ENCODE measurements around the gene RNPEPL1.

The RNPEPL1 gene

DNA sequence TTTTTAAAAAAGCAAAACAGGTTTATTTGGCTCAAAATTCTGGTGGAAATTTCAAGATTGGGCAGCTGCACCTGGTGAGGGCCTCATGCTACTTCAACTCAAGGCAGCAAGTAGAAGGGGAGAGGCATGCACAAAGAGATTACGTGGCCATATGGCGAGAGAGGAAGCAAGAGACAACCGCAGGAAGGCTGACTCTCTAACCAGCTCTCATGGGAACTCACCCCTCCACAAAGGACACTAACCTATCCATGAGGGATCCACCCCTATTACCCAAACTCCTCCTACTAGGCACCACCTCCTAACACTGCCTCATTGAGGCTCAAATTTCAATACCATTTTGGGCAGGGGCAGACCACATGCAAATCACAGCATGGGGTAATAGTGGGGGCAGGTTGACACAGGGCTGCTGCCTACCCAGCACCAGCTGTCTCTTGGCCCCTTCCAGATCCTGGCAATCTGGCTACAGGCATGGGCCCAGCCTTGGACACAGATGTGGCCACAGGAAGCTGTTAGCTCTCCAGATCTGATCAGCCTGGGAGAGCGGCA lies 16.3 kb downstream of the RNPEPL1 start:
- no CpG with 5 or more reads among the region's 4 CpGs for WGBS (ENCODE audit: extremely low coverage, insufficient coverage, low lambda C conversion rate)
- peak; percentile 78 for DNase-seq

DNA sequence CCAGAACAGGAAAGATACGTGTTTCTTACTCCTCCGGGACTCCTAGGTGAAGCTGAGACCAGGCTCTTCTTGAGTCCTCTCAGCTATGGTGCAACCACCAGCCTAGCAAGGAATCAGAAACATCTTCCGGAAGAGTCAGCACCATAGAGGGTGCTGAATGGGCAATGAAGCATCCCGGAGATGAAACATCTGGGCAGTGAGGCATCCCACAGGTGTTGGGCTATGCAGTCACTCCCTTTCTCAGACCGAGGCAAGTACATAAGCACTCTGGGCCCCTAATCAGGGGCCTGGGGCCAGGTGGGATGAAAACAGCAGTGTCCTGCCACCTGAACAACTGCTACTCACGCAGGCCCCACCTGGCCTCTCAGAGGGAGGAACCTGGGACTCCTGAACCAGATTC lies 16.8 kb downstream of the RNPEPL1 start:
- Histone ChIP-seq H3K79me2 (ENCODE audit: control insufficient read depth, insufficient read depth, low read length) (peaks cover 27% of the 10 kb centered on the region), H3K56ac (ENCODE audit: low read length) (no peak overlapping the region), H3K36me3 (ENCODE audit: control insufficient read depth, insufficient read depth, low read length) (no peaks in the 10 kb centered on the region), H3K27ac (ENCODE audit: low read depth, low read length) (no peak overlapping the region), H4K8ac (ENCODE audit: low read depth, low read length) (no peak overlapping the region), H3K4me3 (ENCODE audit: low read length) (no peak overlapping the region), H2BK5ac (ENCODE audit: low read length) (no peak overlapping the region), H3K79me1 (ENCODE audit: low read length) (peaks cover 31% of the 10 kb centered on the region), H3K23ac (ENCODE audit: low read length) (no peak overlapping the region), H2BK120ac (ENCODE audit: low read depth, low read length) (no peak overlapping the region), H2BK15ac (replicated peaks; ENCODE audit: low read depth) (no peak overlapping the region), H3K9ac (ENCODE audit: low read length) (peak overlapping the region; percentile 94), H3K18ac (ENCODE audit: low read length) (no peak overlapping the region), H3K4me1 (ENCODE audit: control insufficient read depth, low read depth, low read length) (peaks cover 12% of the 10 kb centered on the region), H3K4ac (ENCODE audit: low read depth, low read length) (no peak overlapping the region), H4K5ac (ENCODE audit: low read length) (no peak overlapping the region), H3K4me2 (ENCODE audit: low read length) (peak overlapping the region; percentile 32), H3K27me3 (ENCODE audit: insufficient read depth, low read length, poor library complexity) (no peaks in the 10 kb centered on the region), H2AK5ac (ENCODE audit: low read length) (no peak overlapping the region)
- DNase-seq = no peak
- WGBS (ENCODE audit: extremely low coverage, insufficient coverage, low lambda C conversion rate) = no CpG with 5 or more reads among the region's 6 CpGs

More for the DNA sequence above, 16.3 kb downstream of the RNPEPL1 start:
- Histone ChIP-seq H2AK5ac (ENCODE audit: low read length) (no peak overlapping the region), H3K27me3 (ENCODE audit: insufficient read depth, low read length, poor library complexity) (no peaks in the 10 kb centered on the region), H3K27ac (ENCODE audit: low read depth, low read length) (no peak overlapping the region), H3K23ac (ENCODE audit: low read length) (no peak overlapping the region), H4K5ac (ENCODE audit: low read length) (no peak overlapping the region), H3K18ac (ENCODE audit: low read length) (no peak overlapping the region), H3K56ac (ENCODE audit: low read length) (no peak overlapping the region), H3K9ac (ENCODE audit: low read length) (no peak overlapping the region), H3K4me1 (ENCODE audit: control insufficient read depth, low read depth, low read length) (peaks cover 12% of the 10 kb centered on the region), H3K4me2 (ENCODE audit: low read length) (no peak overlapping the region), H3K4ac (ENCODE audit: low read depth, low read length) (no peak overlapping the region), H4K8ac (ENCODE audit: low read depth, low read length) (no peak overlapping the region), H3K79me1 (ENCODE audit: low read length) (peaks cover 31% of the 10 kb centered on the region), H3K36me3 (ENCODE audit: control insufficient read depth, insufficient read depth, low read length) (no peaks in the 10 kb centered on the region), H3K79me2 (ENCODE audit: control insufficient read depth, insufficient read depth, low read length) (peaks cover 27% of the 10 kb centered on the region), H2BK120ac (ENCODE audit: low read depth, low read length) (no peak overlapping the region), H3K4me3 (ENCODE audit: low read length) (no peak overlapping the region), H2BK5ac (ENCODE audit: low read length) (no peak overlapping the region), H2BK15ac (replicated peaks; ENCODE audit: low read depth) (no peak overlapping the region)

DNA sequence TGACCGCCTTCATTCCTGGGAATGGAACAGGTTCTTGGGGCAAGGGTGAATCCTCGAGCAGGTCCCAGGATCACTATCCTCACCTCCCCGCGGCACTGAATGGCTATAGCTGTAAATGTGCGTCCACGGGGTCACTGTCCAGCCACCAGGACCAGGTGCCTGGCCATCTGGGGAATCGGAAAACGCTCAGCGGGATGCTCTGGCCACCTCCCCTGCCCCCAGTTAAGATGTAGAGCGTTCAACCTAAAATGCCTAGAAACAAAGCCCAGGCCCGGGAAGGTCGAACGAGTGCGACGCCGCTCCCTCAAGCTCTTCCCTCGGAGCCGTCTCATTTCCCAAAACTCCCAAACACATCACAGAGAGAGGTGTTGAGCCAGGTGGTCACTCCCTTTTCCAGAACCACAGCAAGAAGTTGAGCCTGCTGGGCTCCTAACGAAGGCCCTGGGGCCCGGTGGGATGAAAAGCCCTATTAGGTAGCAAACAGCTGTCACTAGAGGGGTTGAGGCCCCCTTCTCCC lies 17.5 kb downstream of the RNPEPL1 start:
- Histone ChIP-seq H3K36me3 (ENCODE audit: control insufficient read depth, insufficient read depth, low read length) (no peaks in the 10 kb centered on the region), H2AK5ac (ENCODE audit: low read length) (no peak overlapping the region), H3K4ac (ENCODE audit: low read depth, low read length) (peak overlapping the region; percentile 26), H3K4me3 (ENCODE audit: low read length) (peak overlapping the region; percentile 70), H3K27me3 (ENCODE audit: insufficient read depth, low read length, poor library complexity) (no peaks in the 10 kb centered on the region), H2BK5ac (ENCODE audit: low read length) (no peak overlapping the region), H3K9ac (ENCODE audit: low read length) (peak overlapping the region; percentile 94), H3K4me2 (ENCODE audit: low read length) (peak overlapping the region; percentile 32), H4K5ac (ENCODE audit: low read length) (no peak overlapping the region), H2BK15ac (replicated peaks; ENCODE audit: low read depth) (no peak overlapping the region), H3K18ac (ENCODE audit: low read length) (no peak overlapping the region), H3K23ac (ENCODE audit: low read length) (no peak overlapping the region), H3K56ac (ENCODE audit: low read length) (peak overlapping the region; percentile 92), H3K27ac (ENCODE audit: low read depth, low read length) (no peak overlapping the region), H3K79me1 (ENCODE audit: low read length) (peaks cover 31% of the 10 kb centered on the region), H3K79me2 (ENCODE audit: control insufficient read depth, insufficient read depth, low read length) (peaks cover 27% of the 10 kb centered on the region), H3K4me1 (ENCODE audit: control insufficient read depth, low read depth, low read length) (peaks cover 12% of the 10 kb centered on the region), H2BK120ac (ENCODE audit: low read depth, low read length) (no peak overlapping the region), H4K8ac (ENCODE audit: low read depth, low read length) (no peak overlapping the region)
- DNase-seq = no peak
- no CpG with 5 or more reads among the region's 20 CpGs for WGBS (ENCODE audit: extremely low coverage, insufficient coverage, low lambda C conversion rate)

DNA sequence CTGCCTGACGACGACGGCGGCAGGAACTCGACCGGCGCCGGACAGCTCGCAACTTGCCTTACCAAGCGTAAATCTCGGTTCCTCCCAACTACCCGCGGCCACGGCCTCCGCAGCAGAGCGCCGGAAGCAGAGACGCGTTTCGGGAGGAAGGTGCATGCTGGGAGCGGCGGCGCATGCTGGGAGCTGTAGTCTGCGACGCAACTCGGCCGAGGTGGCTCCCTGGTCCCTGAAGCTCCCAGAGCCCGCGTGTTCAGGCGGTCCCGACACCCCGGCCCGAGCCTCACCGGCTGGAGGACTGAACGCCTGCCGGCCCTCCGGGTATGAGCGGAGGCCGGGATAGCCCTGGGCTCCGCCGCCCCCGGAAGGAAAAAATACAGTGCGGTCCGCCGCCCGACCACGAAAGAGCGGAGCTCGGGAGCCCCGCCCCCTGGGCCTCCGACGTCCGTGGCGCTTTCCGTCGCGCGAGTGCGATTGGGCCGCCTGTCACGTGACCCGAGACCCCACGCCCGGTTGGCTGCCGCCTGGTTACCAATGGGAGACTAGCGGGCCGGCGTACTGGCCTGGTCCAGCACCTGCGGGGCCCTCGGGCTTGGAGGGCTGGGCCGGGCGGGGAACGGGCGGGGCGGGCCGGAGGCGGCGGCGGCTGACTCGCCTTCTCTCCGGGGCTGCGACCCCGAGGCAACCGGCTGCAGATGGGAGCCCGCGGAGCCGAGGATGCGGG lies 18.1 kb downstream of the RNPEPL1 start, which contains the start of gene CAPN10:
Gene CAPN10 (plus strand): TSS at position 537 of the 721 bp plus-strand sequence. CDS start 178 bp downstream, at position 715.
- Histone ChIP-seq H4K8ac (ENCODE audit: low read depth, low read length) (no peak within 1 kb of the TSS), H3K18ac (ENCODE audit: low read length) (peak within 1 kb of the TSS; percentile 81), H3K4me1 (ENCODE audit: control insufficient read depth, low read depth, low read length) (peaks cover 12% of the 10 kb centered on the region), H3K23ac (ENCODE audit: low read length) (no peak within 1 kb of the TSS), H3K27me3 (ENCODE audit: insufficient read depth, low read length, poor library complexity) (no peaks in the 10 kb centered on the region), H2BK15ac (replicated peaks; ENCODE audit: low read depth) (no peak within 1 kb of the TSS), H2BK120ac (ENCODE audit: low read depth, low read length) (no peak within 1 kb of the TSS), H3K4me3 (ENCODE audit: low read length) (peak within 1 kb of the TSS; percentile 78), H2BK5ac (ENCODE audit: low read length) (no peak within 1 kb of the TSS), H3K4ac (ENCODE audit: low read depth, low read length) (peak within 1 kb of the TSS; percentile 78), H3K79me2 (ENCODE audit: control insufficient read depth, insufficient read depth, low read length) (peaks cover 27% of the 10 kb centered on the region), H3K36me3 (ENCODE audit: control insufficient read depth, insufficient read depth, low read length) (no peaks in the 10 kb centered on the region), H4K5ac (ENCODE audit: low read length) (no peak within 1 kb of the TSS), H3K27ac (ENCODE audit: low read depth, low read length) (peak within 1 kb of the TSS; percentile 58), H3K79me1 (ENCODE audit: low read length) (peaks cover 32% of the 10 kb centered on the region), H3K4me2 (ENCODE audit: low read length) (peak within 1 kb of the TSS; percentile 74), H3K9ac (ENCODE audit: low read length) (peak within 1 kb of the TSS; percentile 94), H2AK5ac (ENCODE audit: low read length) (no peak within 1 kb of the TSS), H3K56ac (ENCODE audit: low read length) (peak within 1 kb of the TSS; percentile 92)
- peak; percentile 97 for DNase-seq
- no CpG with 5 or more reads among the region's 88 CpGs for WGBS (ENCODE audit: extremely low coverage, insufficient coverage, low lambda C conversion rate)

DNA sequence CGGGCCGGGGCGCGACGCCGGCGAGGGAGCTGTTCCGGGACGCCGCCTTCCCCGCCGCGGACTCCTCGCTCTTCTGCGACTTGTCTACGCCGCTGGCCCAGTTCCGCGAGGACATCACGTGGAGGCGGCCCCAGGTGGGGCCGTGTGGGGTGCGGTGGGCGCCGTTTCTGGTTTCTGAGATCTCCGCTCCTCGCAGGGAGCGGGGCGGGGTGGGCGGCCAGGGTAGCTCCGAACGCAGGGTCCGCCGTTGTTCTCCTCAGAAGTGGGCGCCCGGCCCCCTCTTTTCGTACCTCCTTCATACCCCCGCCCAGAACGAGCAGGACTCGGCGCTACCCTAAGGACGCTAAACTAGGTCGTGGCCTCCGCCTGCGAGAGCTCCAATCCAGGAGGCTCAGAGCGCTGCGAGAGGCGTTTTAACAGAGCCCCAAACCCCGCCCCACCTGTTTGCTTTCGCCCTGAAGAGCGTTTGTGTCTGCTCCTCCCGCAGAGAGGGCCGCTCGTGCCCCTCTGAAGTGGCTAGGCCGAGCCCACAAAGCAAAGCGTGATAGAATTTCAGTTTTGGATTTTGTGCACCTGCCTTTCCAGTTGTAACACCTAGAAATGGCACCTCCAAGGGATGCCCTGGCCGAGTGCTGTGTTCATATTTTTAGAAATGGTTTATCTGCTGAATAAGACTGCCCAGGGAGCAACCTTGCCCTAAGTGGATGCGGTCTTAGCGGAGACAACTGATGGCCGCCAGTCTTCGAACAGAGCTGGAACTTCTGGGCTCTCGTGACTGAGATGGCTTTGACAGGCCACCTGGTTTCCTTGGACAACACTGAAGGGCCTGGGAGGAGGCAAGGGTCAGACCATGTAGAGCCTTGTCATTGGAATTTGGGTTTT lies 18.9 kb downstream of the RNPEPL1 start:
- Histone ChIP-seq H3K79me2 (ENCODE audit: control insufficient read depth, insufficient read depth, low read length) (peaks cover 27% of the 10 kb centered on the region), H3K4me2 (ENCODE audit: low read length) (peak overlapping the region; percentile 74), H2BK120ac (ENCODE audit: low read depth, low read length) (no peak overlapping the region), H3K4me3 (ENCODE audit: low read length) (peak overlapping the region; percentile 78), H4K8ac (ENCODE audit: low read depth, low read length) (no peak overlapping the region), H2AK5ac (ENCODE audit: low read length) (no peak overlapping the region), H2BK15ac (replicated peaks; ENCODE audit: low read depth) (no peak overlapping the region), H3K4me1 (ENCODE audit: control insufficient read depth, low read depth, low read length) (peaks cover 12% of the 10 kb centered on the region), H3K27me3 (ENCODE audit: insufficient read depth, low read length, poor library complexity) (no peaks in the 10 kb centered on the region), H3K23ac (ENCODE audit: low read length) (no peak overlapping the region), H3K4ac (ENCODE audit: low read depth, low read length) (no peak overlapping the region), H3K36me3 (ENCODE audit: control insufficient read depth, insufficient read depth, low read length) (no peaks in the 10 kb centered on the region), H3K27ac (ENCODE audit: low read depth, low read length) (no peak overlapping the region), H4K5ac (ENCODE audit: low read length) (no peak overlapping the region), H3K9ac (ENCODE audit: low read length) (peak overlapping the region; percentile 79), H3K18ac (ENCODE audit: low read length) (peak overlapping the region; percentile 13), H3K56ac (ENCODE audit: low read length) (peak overlapping the region; percentile 83), H2BK5ac (ENCODE audit: low read length) (no peak overlapping the region), H3K79me1 (ENCODE audit: low read length) (peaks cover 33% of the 10 kb centered on the region)
- DNase-seq = peak; percentile 59
- WGBS (ENCODE audit: extremely low coverage, insufficient coverage, low lambda C conversion rate) = no CpG with 5 or more reads among the region's 62 CpGs
